Renal pelvis (tissue), 4 donors: ENCODE results near the gene ANO2. TPM values are rescaled to one million over a fixed set of nuclear protein-coding genes. Genes with fewer than 3 reads are reported as not detected.

ENCODE experiments used
- DNase-seq: peaks from one replicate; pipeline ENCODE4 v3.0.0-alpha.2; 2013
- polyA plus RNA-seq, 3 donors: library from polyadenylated mRNA; unstranded; fragments of 120-200 nt; gene quantifications; one replicate each; pipeline ENCODE4 v1.2.1, GENCODE V29; 2013; ENCODE audit not compliant: insufficient read length in 3 of 3

The ANO2 gene
- polyA plus RNA-seq, 3 donors: 4.8 to 5.2 (median 4.9) TPM

DNA sequence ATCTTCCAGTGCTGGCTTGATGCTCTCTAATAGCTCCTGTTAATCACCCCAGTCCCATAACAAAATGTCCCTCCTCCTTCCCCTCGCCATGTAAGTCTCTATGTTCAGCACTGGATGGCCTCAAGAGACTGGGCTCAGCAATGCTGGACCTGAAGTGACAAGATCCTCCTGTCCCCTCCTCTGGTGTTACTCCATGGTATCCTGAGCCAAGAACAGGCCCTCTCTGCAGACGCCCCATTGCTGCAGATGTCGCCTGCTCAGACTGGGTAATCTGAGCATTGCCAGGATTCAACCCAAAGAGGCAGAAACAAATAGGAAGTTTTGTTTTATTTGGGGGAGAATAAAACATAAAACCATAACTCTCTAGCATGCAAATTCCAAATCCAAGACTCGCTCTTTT is 363.4 kb downstream of the ANO2 start:
- DNase-seq: no peak

DNA sequence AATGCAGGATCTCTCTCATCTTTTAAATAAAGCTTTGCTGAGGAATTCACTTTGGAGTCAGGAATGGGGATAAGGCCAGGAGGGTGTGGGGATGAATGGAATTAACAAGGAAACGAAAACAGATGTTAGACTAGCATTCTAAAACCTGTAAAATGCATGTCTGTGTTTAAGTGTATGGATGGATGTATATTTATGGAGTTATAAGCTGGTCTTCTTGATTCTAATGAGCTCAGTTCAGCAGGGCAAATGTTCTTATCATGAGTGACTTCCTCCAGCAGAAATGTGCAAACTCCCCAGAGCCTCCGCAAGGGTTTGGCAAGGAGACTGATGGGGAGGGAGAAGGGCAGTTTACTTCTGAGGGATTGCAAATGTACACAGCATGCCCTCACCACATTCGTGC is 364.0 kb downstream of the ANO2 start:
- DNase-seq: no peak

DNA sequence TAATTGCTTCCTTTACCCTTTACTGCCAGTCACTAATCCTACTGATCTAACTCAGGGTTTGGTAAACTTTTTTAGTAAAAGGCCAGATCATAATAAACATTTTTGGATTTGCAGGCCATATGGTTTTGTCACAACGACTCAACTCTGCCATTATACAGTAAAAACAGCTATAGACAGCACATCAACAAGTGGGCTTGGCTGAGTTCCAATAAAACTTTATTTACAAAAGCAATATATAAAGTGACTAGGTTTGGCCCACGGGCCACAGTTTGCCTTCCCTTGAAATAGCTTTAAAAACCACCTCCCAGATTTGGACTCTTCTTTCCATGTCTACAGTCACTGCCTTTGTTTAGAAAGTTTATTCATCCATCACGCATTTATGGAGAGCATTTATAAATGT is 366.3 kb downstream of the ANO2 start:
- DNase-seq: no peak

DNA sequence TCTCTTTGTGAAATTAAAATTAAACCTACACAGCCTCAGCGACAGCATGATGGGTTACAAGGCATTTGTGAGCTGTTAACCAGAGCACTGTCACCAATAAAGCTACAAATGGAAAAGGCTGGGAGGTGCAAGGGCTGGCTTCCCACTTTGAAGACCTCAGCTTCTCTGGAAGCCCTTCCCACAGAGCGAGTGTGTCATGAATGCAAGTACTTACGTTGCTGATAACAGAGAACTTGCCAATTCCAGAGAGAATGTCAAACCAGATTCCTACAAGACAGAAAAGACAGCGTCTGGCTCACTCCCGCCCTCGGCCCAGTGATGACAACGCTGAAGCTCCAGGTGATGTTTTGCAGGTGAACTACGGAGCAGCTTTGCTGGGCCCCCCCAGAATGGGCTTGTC is 367.3 kb downstream of the ANO2 start:
- no peak for DNase-seq

DNA sequence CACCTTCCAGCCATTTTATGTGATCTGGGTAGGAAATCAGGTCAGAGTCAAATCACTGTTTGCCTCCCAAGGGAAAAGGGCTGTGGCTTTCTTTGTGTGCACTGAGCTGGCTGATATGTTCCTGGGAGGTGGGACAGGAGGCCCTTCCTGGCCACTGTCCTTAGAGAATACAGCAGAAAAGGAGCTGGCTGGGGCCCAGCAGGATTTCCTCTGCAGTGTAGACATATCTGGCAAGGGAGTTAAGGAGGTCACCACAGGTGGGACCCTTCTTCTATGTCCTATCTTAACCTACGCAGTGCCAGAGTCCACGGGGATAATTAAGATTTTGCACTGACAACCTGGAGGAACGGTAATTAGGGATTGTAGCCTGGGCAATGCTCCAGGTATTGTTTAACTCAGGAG is 367.8 kb downstream of the ANO2 start:
- DNase-seq: no peak

DNA sequence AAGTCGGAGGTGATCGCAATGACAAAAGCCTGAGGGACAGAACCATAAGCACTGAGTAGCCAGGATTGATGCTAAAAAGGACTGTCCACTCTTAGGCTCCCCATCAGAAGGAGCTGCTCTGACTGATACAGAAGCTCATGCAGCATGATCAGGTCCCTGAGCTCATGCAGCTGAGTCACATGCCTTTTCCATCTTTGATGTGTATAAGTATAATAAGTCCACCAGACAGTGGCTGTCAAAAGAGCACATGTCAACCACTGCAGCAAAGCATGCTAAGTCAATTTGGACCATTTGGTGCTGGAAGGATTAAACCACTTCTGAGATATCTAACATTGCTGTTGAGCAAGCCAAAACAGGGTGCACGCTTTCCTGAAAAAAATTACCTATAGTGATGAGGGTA is 369.1 kb downstream of the ANO2 start:
- DNase-seq: no peak

DNA sequence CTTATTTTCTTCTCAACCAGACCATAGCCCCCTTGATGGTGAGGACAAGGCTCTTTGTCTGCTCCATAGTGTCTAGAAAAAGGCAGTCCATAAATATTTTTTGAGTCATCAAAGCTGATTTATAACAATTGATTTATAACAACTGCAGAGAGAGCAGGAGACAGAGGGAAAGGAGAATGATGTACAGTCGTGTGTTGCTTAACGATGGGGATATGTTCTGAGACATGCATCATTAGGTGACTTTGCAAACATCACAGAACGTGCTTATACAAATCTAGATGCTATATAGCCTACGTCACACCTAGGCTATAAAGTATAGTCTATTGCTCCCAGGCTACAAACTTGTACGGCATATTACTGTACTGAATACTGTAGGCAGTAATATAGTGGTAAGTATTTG is 369.8 kb downstream of the ANO2 start:
- no peak for DNase-seq

DNA sequence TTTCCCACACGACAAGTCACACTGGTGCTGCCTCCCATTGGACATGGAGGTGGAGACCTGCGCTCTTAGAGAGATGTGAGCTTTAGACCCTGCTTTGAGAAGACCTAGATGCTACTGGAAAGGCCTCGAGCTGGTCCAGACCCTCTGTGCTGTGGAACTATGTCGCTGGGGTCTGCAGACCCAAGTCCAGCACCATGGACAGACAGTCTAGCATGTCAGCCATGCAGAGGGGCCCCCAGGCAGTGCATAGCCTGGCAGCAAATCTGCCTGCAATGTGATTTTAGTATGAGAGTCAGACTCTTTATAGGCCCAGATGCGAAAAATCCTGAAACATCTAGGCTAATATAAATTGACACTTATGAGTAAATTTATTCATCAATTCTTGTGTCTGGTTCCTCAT is 371.7 kb downstream of the ANO2 start:
- DNase-seq: no peak

DNA sequence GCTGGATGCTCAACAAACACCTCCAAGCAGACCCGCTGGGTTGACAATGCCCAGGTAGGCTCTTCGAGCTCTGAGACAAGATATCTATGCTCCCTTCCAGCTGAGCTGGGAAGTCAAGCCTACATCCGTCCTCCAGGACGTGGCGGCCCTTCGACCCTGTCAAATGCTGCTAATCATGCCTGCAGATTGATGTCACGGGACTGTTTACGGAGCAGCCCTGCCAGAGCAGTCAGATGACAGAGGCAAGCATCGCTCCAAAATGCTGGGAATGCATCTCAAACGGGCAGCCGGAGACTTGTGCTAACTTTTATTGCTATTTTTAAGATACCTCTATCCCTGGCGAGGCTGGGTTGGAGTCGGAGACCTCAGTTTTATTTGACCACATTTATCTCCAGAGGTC is 373.9 kb downstream of the ANO2 start:
- DNase-seq: no peak

DNA sequence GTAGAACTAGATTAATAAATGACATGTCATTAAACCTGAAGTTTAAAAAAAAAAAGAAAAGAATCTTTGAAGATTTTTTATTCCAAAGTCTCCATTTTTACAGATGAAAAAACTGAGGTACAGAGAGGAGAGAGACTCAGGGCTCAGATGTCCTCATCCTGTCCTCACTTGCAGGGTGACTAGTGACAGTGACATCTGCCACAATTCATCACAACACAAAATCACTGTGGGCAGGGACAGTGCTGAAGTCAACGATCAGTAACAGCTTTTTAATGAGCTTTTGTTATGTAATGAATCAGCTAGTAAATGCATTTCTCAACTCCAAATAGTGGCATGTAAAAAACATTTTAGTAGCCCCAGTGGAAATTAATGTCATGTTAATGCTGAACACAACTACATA is 374.6 kb downstream of the ANO2 start:
- DNase-seq: no peak

DNA sequence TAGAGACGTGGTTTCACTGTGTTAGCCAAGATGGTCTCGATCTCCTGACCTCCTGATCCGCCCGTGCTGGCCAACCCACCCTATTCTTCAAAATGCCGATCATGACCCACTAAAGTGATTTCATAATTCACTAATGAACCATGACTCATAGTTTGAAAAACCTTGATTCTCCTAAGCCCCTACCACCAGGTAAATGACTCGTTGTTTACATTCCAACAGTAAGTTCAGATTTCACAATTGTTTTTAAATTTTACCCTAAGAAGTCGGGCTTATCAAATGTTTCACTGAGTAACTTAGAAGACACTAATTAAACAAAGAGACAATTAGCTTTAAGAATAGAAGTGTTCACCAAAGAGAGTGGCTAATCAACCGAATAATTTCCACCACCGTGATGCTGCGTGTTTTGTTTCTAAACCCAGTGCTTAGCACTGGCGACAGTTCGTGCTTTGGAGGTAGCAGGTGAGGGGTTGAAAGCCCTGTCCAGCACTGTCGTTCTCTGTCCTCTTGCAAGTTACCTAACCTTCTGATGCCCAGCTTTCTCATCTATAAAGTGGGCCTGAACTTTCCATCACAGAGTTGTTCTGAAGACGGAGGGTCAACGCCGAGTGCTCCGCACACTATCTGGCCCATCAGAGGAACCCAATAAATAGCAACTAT is 376.6 kb downstream of the ANO2 start:
- DNase-seq: no peak

DNA sequence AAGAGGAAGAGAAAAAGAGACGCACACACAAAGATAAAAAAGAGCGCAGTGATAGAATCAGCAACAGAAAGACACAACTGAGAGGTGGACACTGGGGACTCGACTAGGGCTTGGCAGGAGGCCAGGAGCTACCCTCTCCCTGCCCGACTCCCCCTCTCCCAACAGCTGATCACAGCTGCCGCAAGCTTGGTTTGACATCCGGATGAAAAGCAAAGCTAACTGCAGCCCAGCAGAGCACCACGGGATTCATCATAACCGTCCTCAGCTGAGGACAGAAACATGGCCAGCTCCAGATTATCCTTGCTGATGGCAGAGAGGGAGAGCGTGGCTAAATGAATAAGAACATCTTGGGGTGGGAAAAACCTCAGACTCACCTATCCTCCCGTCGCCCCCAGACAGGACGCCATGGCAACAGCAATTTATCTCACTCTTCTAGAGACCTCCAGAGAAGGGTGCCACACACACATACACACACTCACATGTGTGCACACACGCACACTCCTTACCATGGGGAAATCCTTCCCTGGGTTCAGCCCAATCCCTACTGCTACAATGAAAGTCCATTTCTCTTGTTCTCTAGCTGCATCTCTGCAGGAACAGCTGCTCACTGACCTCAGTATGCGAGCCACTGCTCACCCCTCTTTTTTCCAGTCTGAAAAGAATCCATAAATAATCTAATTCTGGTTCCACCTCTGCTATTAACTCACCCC is 377.9 kb downstream of the ANO2 start:
- DNase-seq: peak; percentile 84

DNA sequence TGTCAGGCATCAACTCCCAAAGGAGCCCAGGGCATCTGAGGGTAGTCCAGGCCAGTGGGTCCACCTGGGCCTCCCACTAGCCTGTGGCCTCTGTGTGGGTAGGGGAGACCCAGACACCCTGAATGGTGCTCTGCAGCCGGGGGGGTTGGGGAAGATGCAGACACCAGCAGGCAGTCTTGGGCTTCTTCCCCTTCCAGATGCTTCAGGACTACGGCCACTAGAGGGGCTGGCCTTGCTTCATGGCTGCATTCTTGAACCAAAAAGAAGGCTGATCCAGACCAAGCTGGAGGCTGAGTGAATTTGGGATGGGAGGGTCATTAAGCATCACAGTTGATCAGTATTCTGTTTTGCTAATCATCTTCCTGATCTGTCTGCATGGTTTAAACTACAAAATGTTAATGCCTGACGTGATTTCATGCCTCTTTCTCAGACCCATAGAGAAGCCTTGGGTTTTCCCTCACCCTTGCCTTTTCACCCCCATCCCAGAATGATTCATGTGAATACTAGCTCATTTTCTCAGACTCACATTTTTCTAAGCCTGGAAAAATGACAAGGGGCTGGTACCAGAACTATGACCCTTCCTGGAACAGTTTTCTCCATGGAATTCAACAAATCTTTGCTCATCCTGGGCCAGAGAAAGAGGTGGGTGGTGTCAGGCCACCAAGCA is 379.0 kb downstream of the ANO2 start:
- DNase-seq: no peak

DNA sequence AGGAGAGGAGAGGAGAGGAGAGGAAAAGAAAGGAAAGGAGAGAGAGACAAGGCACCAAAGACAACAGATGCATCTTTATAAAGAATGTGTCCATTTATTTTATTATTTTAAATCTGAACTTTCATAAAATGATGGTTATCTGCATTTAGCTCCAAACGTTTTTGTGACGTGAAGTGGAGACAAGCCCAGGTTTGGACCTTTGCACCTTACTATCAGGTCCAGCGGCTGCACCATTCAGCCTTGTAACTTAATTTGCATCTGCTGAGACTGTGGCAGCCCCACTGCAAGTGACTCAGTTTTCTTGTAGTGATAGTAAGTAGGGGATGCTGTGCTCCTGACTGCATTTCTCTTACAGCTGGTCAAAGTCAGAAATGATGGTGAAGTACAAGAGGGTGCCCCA is 382.5 kb downstream of the ANO2 start:
- DNase-seq: no peak

DNA sequence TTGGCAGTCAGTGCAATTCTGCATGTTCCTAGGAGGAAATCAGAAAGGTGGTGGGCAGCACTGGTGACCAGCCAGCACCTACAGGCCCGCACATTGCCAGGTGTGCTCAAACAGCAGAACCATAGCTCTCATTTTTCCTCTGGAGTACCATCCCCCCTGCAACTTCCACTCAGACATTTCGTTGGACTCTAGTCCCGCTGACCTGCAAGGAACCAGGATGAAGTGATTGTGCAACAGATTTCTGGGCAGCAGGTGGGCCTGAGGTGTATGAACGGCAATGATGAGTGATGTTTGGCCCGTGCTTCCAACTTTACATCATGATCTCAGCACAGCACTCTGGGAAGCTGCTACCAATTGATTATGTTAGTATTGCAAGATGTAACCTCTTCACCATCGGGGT is 383.2 kb downstream of the ANO2 start:
- no peak for DNase-seq

DNA sequence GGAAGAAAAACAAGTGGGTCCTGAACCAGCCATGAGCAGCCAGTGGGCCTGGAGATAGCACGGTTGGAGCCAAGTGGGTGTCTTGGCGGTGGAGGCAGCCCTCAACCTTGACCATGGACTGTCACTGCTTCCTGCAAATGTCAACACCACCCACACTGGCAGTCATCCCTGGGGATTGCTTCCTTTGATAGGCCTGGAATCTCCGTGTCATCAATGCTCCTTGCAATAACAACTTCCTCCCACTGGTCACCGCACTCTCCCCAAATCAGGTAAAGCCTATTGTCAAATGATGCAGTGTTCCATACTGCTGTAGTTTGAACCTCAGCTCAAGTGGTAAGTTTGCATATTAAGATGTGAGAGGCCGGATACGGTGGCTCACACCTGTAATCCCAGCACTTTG is 384.0 kb downstream of the ANO2 start:
- no peak for DNase-seq

DNA sequence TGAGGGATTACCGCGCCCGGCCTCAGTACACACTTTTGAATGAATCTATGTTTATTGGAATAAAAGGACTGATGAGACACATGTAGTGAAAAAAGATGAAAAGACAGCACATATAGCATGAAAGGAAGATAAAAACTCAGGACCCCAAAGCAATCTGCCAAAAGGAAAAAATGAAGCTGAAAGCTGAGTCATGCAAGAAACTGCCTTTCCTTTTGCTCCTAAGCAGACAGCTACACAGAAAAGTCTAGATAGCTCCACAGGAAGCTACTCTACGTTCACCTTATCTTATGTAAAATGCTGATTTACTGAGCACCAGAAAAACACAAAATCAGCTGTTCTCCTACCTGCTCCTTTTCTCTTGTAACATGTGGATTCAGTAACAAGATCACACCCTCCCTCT is 384.8 kb downstream of the ANO2 start:
- no peak for DNase-seq

DNA sequence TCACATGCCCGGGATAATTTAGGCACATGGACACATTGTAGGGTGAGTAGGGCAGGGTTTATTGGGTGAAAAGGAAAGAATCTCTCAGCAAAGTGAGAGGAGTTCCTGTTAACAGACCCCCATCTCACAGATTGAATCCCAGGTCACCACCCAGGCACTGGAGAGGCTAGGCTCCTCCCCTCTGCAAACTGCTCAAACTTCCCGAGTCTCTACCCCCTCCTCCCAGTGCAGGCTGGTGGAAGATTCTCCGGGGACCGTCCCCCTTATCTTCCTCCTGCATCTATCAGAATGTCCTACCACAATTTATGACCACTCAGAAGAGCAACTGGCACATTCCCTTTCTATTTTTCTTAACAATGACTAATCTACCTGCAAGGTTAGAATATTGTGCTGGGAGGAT is 387.2 kb downstream of the ANO2 start:
- no peak for DNase-seq

DNA sequence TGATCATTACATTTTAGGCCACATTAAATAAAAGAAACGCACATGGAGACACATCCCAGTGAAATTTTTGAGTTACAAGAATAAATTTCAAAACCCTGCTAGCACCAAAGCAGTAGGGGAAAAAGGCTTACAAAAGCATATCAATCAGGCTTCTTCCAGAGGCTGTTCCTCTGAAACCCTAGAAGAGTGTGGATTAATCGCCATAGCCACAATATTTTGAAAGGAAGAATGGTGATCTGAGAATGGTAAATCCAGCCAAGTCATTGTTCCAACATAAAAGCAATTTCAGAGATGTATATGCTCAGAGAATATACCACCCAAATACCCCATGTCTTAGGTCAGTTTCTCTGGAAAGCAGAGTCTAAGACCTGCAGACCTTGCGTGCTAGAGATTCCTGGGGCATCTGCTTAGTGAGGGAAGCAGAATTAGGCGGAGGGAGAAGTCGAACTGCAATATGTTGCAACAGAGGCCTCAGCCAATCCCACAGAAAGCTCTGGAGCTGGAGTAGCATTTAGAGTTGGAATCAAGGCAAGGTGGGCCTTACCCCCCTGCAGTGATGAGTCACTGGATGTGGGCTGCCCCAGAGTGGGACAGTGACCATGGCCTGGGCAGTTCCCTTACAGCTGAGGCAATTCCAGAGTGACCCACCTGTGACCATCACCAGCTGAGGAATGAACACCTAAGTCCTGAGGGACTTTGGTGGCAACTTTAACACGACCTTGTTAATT is 387.9 kb downstream of the ANO2 start:
- no peak for DNase-seq

DNA sequence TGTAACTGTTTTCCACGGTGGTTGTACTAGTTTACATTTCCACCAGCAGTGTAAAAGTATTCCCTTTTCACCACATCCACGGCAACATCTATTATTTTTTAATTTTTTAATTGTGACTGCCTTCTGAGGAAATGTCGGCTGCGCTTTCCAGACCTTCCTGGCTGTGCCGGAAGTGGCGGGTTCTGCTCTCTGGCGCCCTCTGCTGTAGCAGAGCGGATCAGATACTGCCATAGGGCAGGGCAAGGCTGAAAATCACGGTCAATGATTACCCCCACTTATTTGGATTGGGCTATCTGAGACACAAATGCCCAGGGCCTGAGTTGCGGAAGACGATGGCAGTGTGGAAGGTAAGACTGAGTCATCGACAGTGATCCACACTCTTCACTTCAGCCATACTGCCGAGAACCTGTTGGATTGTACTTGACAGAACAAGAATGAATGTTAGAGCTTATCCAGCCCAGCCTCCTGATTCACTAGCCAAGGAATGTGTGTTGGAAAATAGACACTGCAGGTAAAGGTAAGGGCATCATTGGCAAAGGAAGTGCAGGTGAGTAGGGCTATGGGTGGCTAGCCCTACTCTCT is 388.9 kb downstream of the ANO2 start:
- no peak for DNase-seq

DNA sequence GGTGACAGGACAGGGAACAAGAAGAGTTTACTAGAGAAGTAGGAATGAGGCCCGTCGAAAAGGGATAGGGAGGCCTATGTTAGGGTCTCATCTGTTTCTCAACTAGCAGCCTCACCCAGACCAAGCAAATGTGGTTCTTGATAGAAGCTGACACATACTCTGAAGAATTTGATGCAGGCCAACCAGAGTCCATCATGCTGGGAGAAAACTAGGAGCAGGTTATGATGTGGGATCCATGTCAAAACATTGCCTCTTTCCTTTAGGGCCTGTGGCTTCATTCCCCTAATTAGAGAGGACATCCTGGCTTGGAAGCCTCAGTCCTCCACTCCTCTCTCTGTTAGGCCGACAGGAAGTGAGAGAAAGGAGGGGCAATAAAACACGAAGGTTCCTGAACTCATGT is 390.3 kb downstream of the ANO2 start:
- DNase-seq: no peak

DNA sequence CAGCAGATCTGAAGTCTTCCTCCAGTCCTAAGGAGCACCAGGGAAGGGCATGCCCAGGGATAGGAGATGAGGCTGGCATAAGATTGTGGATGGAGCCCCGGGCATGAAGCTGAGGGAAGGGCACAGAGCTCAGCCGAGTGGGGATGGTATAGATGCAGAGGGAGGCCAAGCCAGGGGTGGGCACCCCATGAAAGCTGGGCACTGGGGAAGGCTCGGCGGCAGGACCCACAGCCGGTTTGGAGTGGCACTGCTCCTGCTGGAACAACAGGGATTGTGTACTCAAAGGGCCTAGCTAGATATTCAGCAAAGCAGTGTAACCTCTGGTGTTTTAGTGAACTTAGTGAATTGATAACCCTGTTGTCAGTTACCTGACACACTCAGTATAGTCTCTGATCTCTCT is 396.0 kb downstream of the ANO2 start:
- no peak for DNase-seq
